Tibial artery (tissue), 4 donors: Measurements from ENCODE around the gene TRPM7.

ENCODE experiments used
- DNase-seq, 2 donors: peaks; one replicate each; pipeline ENCODE4 v3.0.0-alpha.2; 2019
- H3K27ac ChIP-seq, 2 donors: fragments of 200-600 bp; sonication (generic) in 1 of 2; 1 replicate in 1 of 2; 2 replicates in 1 of 2; pipeline ENCODE4 v1.5.1; 2018 to 2019; ENCODE audit warnings: mild to moderate bottlenecking in 1 of 2
- H3K27me3 ChIP-seq, 2 donors: fragments of 200-600 bp; sonication (generic) in 1 of 2; one replicate each; pipeline versions ENCODE4 v1.5.1 to v1.6.0; 2016 to 2019
- H3K36me3 ChIP-seq, 3 donors: fragments of 200-600 bp; sonication (generic) in 2 of 3; one replicate each; pipeline ENCODE4 v1.5.1; 2016 to 2019; ENCODE audit warnings: mild to moderate bottlenecking in 2 of 3
- H3K4me1 ChIP-seq, 4 donors: fragments of 200-600 bp; sonication (generic) in 2 of 4; 1 replicate in 3 of 4; 2 replicates in 1 of 4; pipeline ENCODE4 v1.5.1; 2016 to 2019
- H3K4me3 ChIP-seq, 2 donors: fragments of 200-600 bp; sonication (generic) in 1 of 2; 1 replicate in 1 of 2; 2 replicates in 1 of 2; pipeline ENCODE4 v1.5.1; 2018 to 2019; ENCODE audit warnings: mild to moderate bottlenecking in 2 of 2
- H3K9me3 ChIP-seq, 3 donors: fragments of 200-600 bp; sonication (generic) in 1 of 3; one replicate each; pipeline ENCODE4 v1.5.1; 2016 to 2019
- intact Hi-C: fragments of 100-400 bp; cut with DNase I; formaldehyde crosslinking; loops from one replicate; pipeline ENCODE4 v1.15.0; 2023; ENCODE audit warnings: low total_unique reads
- TF ChIP-seq, protein P1 (sequence below), 2 experiments: fragments of 200-600 bp in 1 of 2; fragments of 450-650 bp in 1 of 2; IDR thresholded peaks; one replicate each; pipeline ENCODE4 v1.5.1; 2017 to 2019; ENCODE audit warnings: antibody characterized with exemption in 2 of 2, mild to moderate bottlenecking in 1 of 2, moderate library complexity in 1 of 2

TRPM7 gene

DNA sequence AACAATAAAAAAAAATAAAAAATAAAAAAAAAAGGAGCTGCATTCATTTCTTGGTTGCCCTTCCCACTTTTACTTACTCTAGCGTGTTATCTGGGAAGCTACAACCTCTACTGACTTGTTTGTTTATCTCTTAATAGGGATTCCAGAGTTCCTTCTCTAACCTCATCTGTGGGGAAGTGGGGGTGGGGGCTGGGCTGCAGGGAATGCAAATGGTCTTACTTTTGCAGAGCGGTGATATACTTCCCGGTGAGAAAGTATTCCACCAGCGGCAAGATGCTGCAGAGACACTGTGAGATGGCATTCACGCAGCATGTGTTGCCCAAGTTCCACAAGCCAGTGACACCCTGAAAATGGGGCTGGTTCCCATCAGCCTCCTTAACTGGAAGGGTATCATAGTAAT lies 142.2 kb downstream of the TRPM7 start:
- DNase-seq, result no peak
- TF ChIP-seq, protein P1, sequence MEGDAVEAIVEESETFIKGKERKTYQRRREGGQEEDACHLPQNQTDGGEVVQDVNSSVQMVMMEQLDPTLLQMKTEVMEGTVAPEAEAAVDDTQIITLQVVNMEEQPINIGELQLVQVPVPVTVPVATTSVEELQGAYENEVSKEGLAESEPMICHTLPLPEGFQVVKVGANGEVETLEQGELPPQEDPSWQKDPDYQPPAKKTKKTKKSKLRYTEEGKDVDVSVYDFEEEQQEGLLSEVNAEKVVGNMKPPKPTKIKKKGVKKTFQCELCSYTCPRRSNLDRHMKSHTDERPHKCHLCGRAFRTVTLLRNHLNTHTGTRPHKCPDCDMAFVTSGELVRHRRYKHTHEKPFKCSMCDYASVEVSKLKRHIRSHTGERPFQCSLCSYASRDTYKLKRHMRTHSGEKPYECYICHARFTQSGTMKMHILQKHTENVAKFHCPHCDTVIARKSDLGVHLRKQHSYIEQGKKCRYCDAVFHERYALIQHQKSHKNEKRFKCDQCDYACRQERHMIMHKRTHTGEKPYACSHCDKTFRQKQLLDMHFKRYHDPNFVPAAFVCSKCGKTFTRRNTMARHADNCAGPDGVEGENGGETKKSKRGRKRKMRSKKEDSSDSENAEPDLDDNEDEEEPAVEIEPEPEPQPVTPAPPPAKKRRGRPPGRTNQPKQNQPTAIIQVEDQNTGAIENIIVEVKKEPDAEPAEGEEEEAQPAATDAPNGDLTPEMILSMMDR (IDR thresholded peaks at IDR 0.05), result no peak
- Histone ChIP-seq H3K27me3 (no peaks in the 10 kb centered on the region), H3K4me1 (no peaks in the 10 kb centered on the region), H3K9me3 (no peaks in the 10 kb centered on the region), H3K4me3 (no peak overlapping the region), H3K27ac (no peak overlapping the region), H3K36me3 (no peaks in the 10 kb centered on the region)
- intact Hi-C loops, result no loop called here

DNA sequence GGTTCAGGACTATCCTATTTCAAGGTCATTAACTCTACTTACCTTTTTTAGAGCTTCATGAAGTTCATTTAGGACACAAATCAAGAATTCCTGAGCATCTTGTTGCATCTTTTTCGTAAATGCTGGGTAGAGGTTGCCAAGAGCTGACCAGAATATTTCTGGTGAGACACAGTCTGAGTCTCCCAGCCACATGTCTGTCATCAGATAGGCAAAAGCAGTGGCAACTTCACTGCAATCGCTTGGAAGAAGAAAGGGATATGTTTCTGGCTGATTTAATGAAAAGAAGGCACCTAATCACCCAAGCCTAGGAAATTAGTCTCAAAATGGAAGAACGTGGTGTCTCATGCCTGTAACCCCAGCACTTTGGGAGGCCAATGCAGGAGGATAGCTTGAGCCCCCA lies 143.0 kb downstream of the TRPM7 start:
- Histone ChIP-seq H3K27ac (no peak overlapping the region), H3K4me3 (no peak overlapping the region), H3K9me3 (no peaks in the 10 kb centered on the region), H3K36me3 (no peaks in the 10 kb centered on the region), H3K27me3 (no peaks in the 10 kb centered on the region), H3K4me1 (no peaks in the 10 kb centered on the region)
- intact Hi-C loops, result no loop called here
- no peak for DNase-seq
- TF ChIP-seq, protein P1 (IDR thresholded peaks at IDR 0.05), result no peak

DNA sequence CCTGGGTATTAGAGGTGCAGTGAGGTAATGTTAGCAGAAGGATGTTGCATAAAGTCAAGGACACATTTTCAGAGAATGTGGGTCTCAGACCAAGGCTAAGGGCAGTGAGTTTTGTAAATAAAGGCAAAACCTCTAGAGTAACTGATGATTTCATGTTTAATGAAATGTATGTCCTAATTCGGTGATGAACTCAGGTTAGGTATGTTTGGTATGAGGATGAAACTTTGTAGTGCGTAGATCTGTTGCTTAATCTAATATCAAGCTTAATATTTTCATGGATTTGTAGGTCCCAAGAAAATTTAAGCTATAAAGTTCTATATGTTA lies 143.7 kb downstream of the TRPM7 start:
- H3K27ac ChIP-seq, result no peak overlapping the region
- no peaks in the 10 kb centered on the region for H3K27me3 ChIP-seq
- TF ChIP-seq, protein P1 (IDR thresholded peaks at IDR 0.05), result no peak
- H3K36me3 ChIP-seq, result no peaks in the 10 kb centered on the region
- no peak overlapping the region for H3K4me3 ChIP-seq
- H3K9me3 ChIP-seq, result no peaks in the 10 kb centered on the region
- intact Hi-C loops, result no loop called here
- H3K4me1 ChIP-seq, result no peaks in the 10 kb centered on the region
- DNase-seq, result no peak

GRCh38 chr15:50531766-50532165 lies 154.8 kb downstream of the TRPM7 start:
- no peaks in the 10 kb centered on the region for H3K36me3 ChIP-seq
- intact Hi-C loops, result no loop called here
- no peaks in the 10 kb centered on the region for H3K9me3 ChIP-seq
- no peak overlapping the region for H3K4me3 ChIP-seq
- H3K27ac ChIP-seq, result no peak overlapping the region
- H3K27me3 ChIP-seq, result no peaks in the 10 kb centered on the region
- TF ChIP-seq, protein P1 (IDR thresholded peaks at IDR 0.05), result no peak
- DNase-seq, result no peak
- H3K4me1 ChIP-seq, result no peaks in the 10 kb centered on the region

DNA sequence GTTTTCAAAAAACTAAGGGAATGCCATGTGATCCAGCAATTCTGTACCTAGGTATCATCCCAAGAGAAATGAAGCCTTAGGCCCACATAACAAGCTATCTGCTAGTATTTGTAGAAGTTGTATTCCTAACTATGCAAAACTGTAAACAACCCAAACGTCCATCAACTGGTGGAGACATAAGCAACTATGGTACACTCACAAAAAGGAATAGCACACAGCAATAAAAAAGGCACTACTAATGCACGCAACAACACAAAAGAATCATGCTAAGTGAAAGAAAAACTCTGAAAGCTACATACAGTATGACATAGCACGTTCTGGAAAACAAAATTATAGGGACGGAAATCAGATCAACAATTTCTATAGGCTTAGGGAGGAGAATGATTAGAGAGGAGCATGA lies 155.4 kb downstream of the TRPM7 start:
- no peaks in the 10 kb centered on the region for H3K27me3 ChIP-seq
- H3K9me3 ChIP-seq, result no peaks in the 10 kb centered on the region
- TF ChIP-seq, protein P1 (IDR thresholded peaks at IDR 0.05), result no peak
- intact Hi-C loops, result no loop called here
- no peaks in the 10 kb centered on the region for H3K4me1 ChIP-seq
- no peak for DNase-seq
- H3K4me3 ChIP-seq, result no peak overlapping the region
- H3K36me3 ChIP-seq, result no peaks in the 10 kb centered on the region
- H3K27ac ChIP-seq, result no peak overlapping the region

GRCh38 chr15:50523851-50524251 lies 162.7 kb downstream of the TRPM7 start:
- Histone ChIP-seq H3K4me3 (no peak overlapping the region), H3K9me3 (no peaks in the 10 kb centered on the region), H3K4me1 (no peaks in the 10 kb centered on the region), H3K36me3 (no peaks in the 10 kb centered on the region), H3K27me3 (no peaks in the 10 kb centered on the region), H3K27ac (no peak overlapping the region)
- no peak for DNase-seq
- intact Hi-C loops, result no loop called here
- TF ChIP-seq, protein P1 (IDR thresholded peaks at IDR 0.05), result no peak
